ENCODE data around the gene MRNIP.

The MRNIP gene

GRCh38 chr5:179825655-179826182, 32.9 kb downstream of the MRNIP start:
- no peak for TF ChIP-seq CTCF (IDR thresholded peaks at IDR 0.05; ENCODE audit: insufficient read depth, missing control alignments)
- DNase-seq (ENCODE audit: insufficient read length, low spot score): no peak
- no peak for FAIRE-seq

GRCh38 chr5:179824745-179825112, 33.9 kb downstream of the MRNIP start:
- FAIRE-seq (no peak), DNase-seq (ENCODE audit: insufficient read length, low spot score) (no peak)
- TF ChIP-seq CTCF (IDR thresholded peaks at IDR 0.05; ENCODE audit: insufficient read depth, missing control alignments): no peak

- no peak for TF ChIP-seq CTCF (IDR thresholded peaks at IDR 0.05; ENCODE audit: insufficient read depth, missing control alignments)
- DNase-seq (ENCODE audit: insufficient read length, low spot score) (no peak), FAIRE-seq (no peak)
Measured at GRCh38 chr5:179823937-179824744, 34.5 kb downstream of the MRNIP start.

- DNase-seq (ENCODE audit: insufficient read length, low spot score) (no peak), FAIRE-seq (no peak)
- TF ChIP-seq CTCF (IDR thresholded peaks at IDR 0.05; ENCODE audit: insufficient read depth, missing control alignments): no peak
Measured at GRCh38 chr5:179822444-179822990, 36.1 kb downstream of the MRNIP start.

DNA sequence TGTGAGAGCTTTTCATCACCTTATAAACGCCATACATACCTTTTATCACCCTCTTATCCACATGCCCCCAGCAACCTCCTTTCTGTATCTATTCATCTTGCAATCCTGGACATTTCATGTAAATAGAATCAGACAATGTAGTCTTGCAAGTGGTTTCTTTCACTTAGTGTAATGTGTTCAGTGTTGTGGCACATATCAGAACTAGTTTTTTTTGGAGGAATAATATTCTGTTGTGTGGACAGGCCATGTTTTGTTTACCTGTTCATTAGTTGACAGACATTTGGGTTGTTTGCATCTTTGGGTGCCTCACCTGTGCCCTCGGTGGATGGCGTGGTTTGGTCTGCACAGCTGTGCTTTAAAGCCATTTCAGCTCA, 36.6 kb downstream of the MRNIP start:
- no peak for DNase-seq (ENCODE audit: insufficient read length, low spot score)
- no peak for TF ChIP-seq CTCF (IDR thresholded peaks at IDR 0.05; ENCODE audit: insufficient read depth, missing control alignments)
- FAIRE-seq: no peak

DNA sequence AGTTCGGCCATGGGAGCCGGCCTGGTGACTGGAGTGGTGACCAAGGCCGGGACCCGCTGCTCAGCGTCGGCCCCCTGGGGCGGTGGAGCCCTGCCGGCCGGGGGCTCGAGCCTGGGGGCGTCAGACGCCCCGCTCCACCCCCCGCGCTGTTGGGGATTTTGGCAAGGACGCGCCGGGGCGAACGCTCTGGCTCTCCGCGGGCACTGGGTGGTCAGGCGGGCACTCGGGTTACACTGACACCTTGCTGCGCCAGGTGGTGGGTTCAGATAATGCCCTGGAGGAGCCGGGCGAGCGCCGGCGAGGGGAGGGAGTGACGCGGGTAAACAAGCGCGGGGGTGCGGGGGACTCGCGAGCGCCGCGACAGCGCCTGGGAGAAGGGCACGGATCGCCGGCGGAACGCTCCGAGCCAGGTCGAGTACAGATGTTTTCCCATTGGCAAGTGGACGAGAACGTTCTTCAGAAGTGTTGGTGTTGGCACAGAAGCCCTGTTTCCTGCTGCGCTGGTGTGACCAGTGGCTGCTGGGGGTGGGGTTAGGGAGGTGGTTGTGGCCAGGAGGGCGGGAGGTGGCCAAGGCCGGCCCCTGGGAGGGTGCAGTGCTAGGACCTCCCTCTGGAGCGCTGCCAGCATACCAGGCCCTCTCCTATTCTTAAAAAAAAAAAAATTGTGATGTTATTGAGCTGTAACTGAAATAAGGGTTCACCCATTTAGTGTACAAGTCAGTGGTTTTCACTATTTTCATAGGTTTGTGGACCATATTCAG, 37.1 kb downstream of the MRNIP start:
- DNase-seq (ENCODE audit: insufficient read length, low spot score) (peak; percentile 97), FAIRE-seq (no peak)
- TF ChIP-seq CTCF (IDR thresholded peaks at IDR 0.05; ENCODE audit: insufficient read depth, missing control alignments): no peak

Data from D721Med (cell line).